ENCODE data around the gene PRR23E. TPM values are rescaled to one million over a fixed set of nuclear protein-coding genes. Genes with fewer than 3 reads are reported as not detected.

PRR23E gene
- total and polyA plus RNA-seq, 2 donors (not counting 3 experiments of a cell fraction or from before 2014, with no cell fraction given): not detected

GRCh38 chr3:127187316-127187715, 5.6 kb upstream of the PRR23E start:
- no peak for DNase-seq (ENCODE audit: low read depth, low spot score)
- no peaks in the 10 kb centered on the region for H3K36me3 ChIP-seq (ENCODE audit: control insufficient read depth in 2 of 2, extremely low read depth in 1 of 2, insufficient read depth in 2 of 2, low read length in 2 of 2)
- TF ChIP-seq POLR2A (IDR thresholded peaks at IDR 0.05; ENCODE audit: low read depth, low read length): no peak
- no peak for TF ChIP-seq JUN (IDR thresholded peaks at IDR 0.05; ENCODE audit: borderline replicate concordance, insufficient read depth, insufficient read length, low read depth)
- TF ChIP-seq, protein P1, sequence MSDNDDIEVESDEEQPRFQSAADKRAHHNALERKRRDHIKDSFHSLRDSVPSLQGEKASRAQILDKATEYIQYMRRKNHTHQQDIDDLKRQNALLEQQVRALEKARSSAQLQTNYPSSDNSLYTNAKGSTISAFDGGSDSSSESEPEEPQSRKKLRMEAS (IDR thresholded peaks at IDR 0.05; ENCODE audit: insufficient read depth, insufficient read length): no peak
- no peak for TF ChIP-seq GATA2 (IDR thresholded peaks at IDR 0.05; ENCODE audit: insufficient read depth, insufficient read length, low read depth, low read length)
- TF ChIP-seq POLR2AphosphoS5 (IDR thresholded peaks at IDR 0.05; ENCODE audit: insufficient read depth, low read depth, low read length): no peak
- no peaks in the 10 kb centered on the region for H3K79me2 ChIP-seq (ENCODE audit: control insufficient read depth, insufficient read depth, low read length)
- POLR2A ChIA-PET: no interaction called here
- H2AFZ ChIP-seq (ENCODE audit: low read depth, low read length): no peak overlapping the region
- H3K9me1 ChIP-seq (replicated peaks; ENCODE audit: control insufficient read depth, extremely low read depth, insufficient read depth, low read length): no peaks in the 10 kb centered on the region
- H3K9me3 ChIP-seq (replicated peaks; ENCODE audit: control insufficient read depth, insufficient read depth, low read length): no peaks in the 10 kb centered on the region
- no peak for FAIRE-seq
- no peak overlapping the region for H3K9ac ChIP-seq (replicated peaks; ENCODE audit: extremely low read depth, insufficient read depth, low read length)
- no TSS peak for BruUV-seq (replicated peaks)
- H3K27me3 ChIP-seq (ENCODE audit: control insufficient read depth in 2 of 2, insufficient read depth in 2 of 2, low read length in 2 of 2): no peaks in the 10 kb centered on the region
- H3K4me3 ChIP-seq (replicated peaks in 1 of 3; ENCODE audit: insufficient read depth in 1 of 3, low read depth in 1 of 3, low read length in 3 of 3): no peak overlapping the region
- CTCF ChIA-PET: interaction anchor here (1.3 kb wide), 1 partner anchor 14 kb away, joined by 4 read pairs; no protein-coding TSS in a partner anchor
- no peaks in the 10 kb centered on the region for H4K20me1 ChIP-seq (replicated peaks; ENCODE audit: control insufficient read depth, extremely low read depth, insufficient read depth, low read length)
- intact Hi-C loops (cut with micrococcal nuclease) (no loop called here), dilution Hi-C loops (cut with MboI; ENCODE audit: extremely low pct_ligation_motif_present, low sequenced_read_pairs) (no loop called here)
- H3K27ac ChIP-seq (ENCODE audit: insufficient read depth, low read depth, low read length): no peak overlapping the region
- H3K4me2 ChIP-seq (ENCODE audit: insufficient read depth, low read length): no peak overlapping the region
- H3K4me1 ChIP-seq (ENCODE audit: control insufficient read depth, extremely low read depth, insufficient read depth, low read length): no peaks in the 10 kb centered on the region

- CTCF ChIA-PET: no interaction called here
Measured at GRCh38 chr3:127193341-127193740, 410 bp downstream of the PRR23E start.

More at GRCh38 chr3:127193341-127193740, 410 bp downstream of the PRR23E start:
- POLR2A ChIA-PET: no interaction called here
- TF ChIP-seq, protein P1 (IDR thresholded peaks at IDR 0.05; ENCODE audit: insufficient read depth, insufficient read length): no peak
- TF ChIP-seq, protein P2, sequence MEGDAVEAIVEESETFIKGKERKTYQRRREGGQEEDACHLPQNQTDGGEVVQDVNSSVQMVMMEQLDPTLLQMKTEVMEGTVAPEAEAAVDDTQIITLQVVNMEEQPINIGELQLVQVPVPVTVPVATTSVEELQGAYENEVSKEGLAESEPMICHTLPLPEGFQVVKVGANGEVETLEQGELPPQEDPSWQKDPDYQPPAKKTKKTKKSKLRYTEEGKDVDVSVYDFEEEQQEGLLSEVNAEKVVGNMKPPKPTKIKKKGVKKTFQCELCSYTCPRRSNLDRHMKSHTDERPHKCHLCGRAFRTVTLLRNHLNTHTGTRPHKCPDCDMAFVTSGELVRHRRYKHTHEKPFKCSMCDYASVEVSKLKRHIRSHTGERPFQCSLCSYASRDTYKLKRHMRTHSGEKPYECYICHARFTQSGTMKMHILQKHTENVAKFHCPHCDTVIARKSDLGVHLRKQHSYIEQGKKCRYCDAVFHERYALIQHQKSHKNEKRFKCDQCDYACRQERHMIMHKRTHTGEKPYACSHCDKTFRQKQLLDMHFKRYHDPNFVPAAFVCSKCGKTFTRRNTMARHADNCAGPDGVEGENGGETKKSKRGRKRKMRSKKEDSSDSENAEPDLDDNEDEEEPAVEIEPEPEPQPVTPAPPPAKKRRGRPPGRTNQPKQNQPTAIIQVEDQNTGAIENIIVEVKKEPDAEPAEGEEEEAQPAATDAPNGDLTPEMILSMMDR (IDR thresholded peaks at IDR 0.05; ENCODE audit: extremely low read depth in 1 of 2, insufficient read depth in 1 of 2, low read depth in 1 of 2, low read length in 2 of 2): no peak
- TF ChIP-seq FOS (IDR thresholded peaks at IDR 0.05; ENCODE audit: borderline replicate concordance, insufficient read depth, low read length): no peak
- no peak for TF ChIP-seq GATA2 (IDR thresholded peaks at IDR 0.05; ENCODE audit: insufficient read depth, insufficient read length, low read depth, low read length)
- TF ChIP-seq POLR2A (IDR thresholded peaks at IDR 0.05; ENCODE audit: low read depth, low read length): no peak
- TF ChIP-seq POLR2AphosphoS5 (IDR thresholded peaks at IDR 0.05; ENCODE audit: insufficient read depth, low read depth, low read length): no peak
- no peak for TF ChIP-seq EZH2 (IDR thresholded peaks at IDR 0.05; ENCODE audit: borderline replicate concordance, low read depth, low read length, severe bottlenecking)
- no peak for TF ChIP-seq JUN (IDR thresholded peaks at IDR 0.05; ENCODE audit: borderline replicate concordance, insufficient read depth, insufficient read length, low read depth)
- TF ChIP-seq MYC (IDR thresholded peaks at IDR 0.05; ENCODE audit: low read depth, low read length): no peak
- Histone ChIP-seq H3K4me3 (replicated peaks in 1 of 3; ENCODE audit: insufficient read depth in 1 of 3, low read depth in 1 of 3, low read length in 3 of 3) (no peak overlapping the region), H3K79me2 (ENCODE audit: control insufficient read depth, insufficient read depth, low read length) (no peaks in the 10 kb centered on the region), H4K20me1 (replicated peaks; ENCODE audit: control insufficient read depth, extremely low read depth, insufficient read depth, low read length) (no peaks in the 10 kb centered on the region), H3K4me2 (ENCODE audit: insufficient read depth, low read length) (no peak overlapping the region), H3K9ac (replicated peaks; ENCODE audit: extremely low read depth, insufficient read depth, low read length) (no peak overlapping the region), H3K4me1 (ENCODE audit: control insufficient read depth, extremely low read depth, insufficient read depth, low read length) (no peaks in the 10 kb centered on the region), H3K9me3 (replicated peaks; ENCODE audit: control insufficient read depth, insufficient read depth, low read length) (no peaks in the 10 kb centered on the region), H3K36me3 (ENCODE audit: control insufficient read depth in 2 of 2, extremely low read depth in 1 of 2, insufficient read depth in 2 of 2, low read length in 2 of 2) (no peaks in the 10 kb centered on the region), H3K9me1 (replicated peaks; ENCODE audit: control insufficient read depth, extremely low read depth, insufficient read depth, low read length) (no peaks in the 10 kb centered on the region), H2AFZ (ENCODE audit: low read depth, low read length) (no peak overlapping the region), H3K27me3 (ENCODE audit: control insufficient read depth in 2 of 2, insufficient read depth in 2 of 2, low read length in 2 of 2) (no peaks in the 10 kb centered on the region), H3K27ac (ENCODE audit: insufficient read depth, low read depth, low read length) (no peak overlapping the region)
- intact Hi-C loops (cut with micrococcal nuclease) (no loop called here), dilution Hi-C loops (cut with MboI; ENCODE audit: extremely low pct_ligation_motif_present, low sequenced_read_pairs) (no loop called here)
- no peak for DNase-seq (ENCODE audit: low read depth, low spot score)
- no peak for FAIRE-seq
- no TSS peak for BruUV-seq (replicated peaks)

Data from endothelial cell of umbilical vein (primary cell).